K562 (cell line): ENCODE data around the gene FGFRL1. TPM values are rescaled to one million over a fixed set of nuclear protein-coding genes. Genes with fewer than 3 reads are reported as not detected.

Experiments
- BMI1 ChIP-seq: fragments of 150-350 bp; IDR thresholded peaks from 2 replicates; pipeline ENCODE4 v1.6.1; 2014; ENCODE audit warnings: low read length
- CBX2 ChIP-seq: fragments of 200-600 bp; sonication (generic); IDR thresholded peaks from one replicate; pipeline ENCODE4 v1.6.1; 2012; ENCODE audit warnings: mild to moderate bottlenecking, low read length, inconsistent platforms; ENCODE audit not compliant: insufficient read depth, poor library complexity, severe bottlenecking
- FOXM1 ChIP-seq, 2 experiments: fragments of 450-650 bp in 1 of 2; sonication (generic) in 1 of 2; formaldehyde crosslinking in 1 of 2; IDR thresholded peaks; 2 replicates each; pipeline versions ENCODE4 v1.6.1 to v1.9.0; 2017 to 2022; ENCODE audit warnings: low read depth in 2 of 2, mild to moderate bottlenecking in 2 of 2, missing genetic modification reagents in 1 of 2, moderate library complexity in 1 of 2
- GATA2 ChIP-seq: sonication (generic); formaldehyde crosslinking; IDR thresholded peaks from 2 replicates; pipeline ENCODE4 v1.4.0; 2020; ENCODE audit warnings: mild to moderate bottlenecking, missing genetic modification reagents
- HMG20A ChIP-seq: fragments of 450-650 bp; formaldehyde crosslinking; conservative IDR thresholded peaks from 2 replicates; pipeline ENCODE4 v1.4.0; 2020; ENCODE audit warnings: mild to moderate bottlenecking, mixed read lengths
- KAT7 ChIP-seq: sonication (generic); formaldehyde crosslinking; IDR thresholded peaks from 2 replicates; pipeline ENCODE4 v1.8.0; 2022; ENCODE audit warnings: missing genetic modification reagents, mild to moderate bottlenecking, borderline replicate concordance
- KHSRP ChIP-seq: fragments of 450-650 bp; IDR thresholded peaks from 2 replicates; pipeline ENCODE4 v1.6.1; 2017
- MCM2 ChIP-seq: fragments of 450-650 bp; IDR thresholded peaks from 2 replicates; pipeline ENCODE4 v1.6.1; 2017; ENCODE audit warnings: low read depth, mild to moderate bottlenecking
- POLR3A ChIP-seq: IDR thresholded peaks from 2 replicates; pipeline ENCODE4 v1.6.1; 2011; ENCODE audit warnings: borderline replicate concordance, mild to moderate bottlenecking, moderate library complexity; ENCODE audit not compliant: insufficient read length, insufficient read depth; ENCODE audit errors: extremely low read depth
- PPARD ChIP-seq: fragments of 250-450 bp; sonication (Bioruptor Pico); IDR thresholded peaks from 2 replicates; pipeline ENCODE4 v1.8.0; 2022; ENCODE audit warnings: inconsistent platforms, mild to moderate bottlenecking, moderate library complexity
- PTTG1 ChIP-seq: fragments of 450-650 bp; IDR thresholded peaks from 2 replicates; pipeline ENCODE4 v1.6.1; 2016; ENCODE audit warnings: low read depth, mild to moderate bottlenecking, missing genetic modification characterization, missing compliant biosample characterization
- ZBTB1 ChIP-seq: sonication (generic); formaldehyde crosslinking; IDR thresholded peaks from 2 replicates; pipeline ENCODE4 v1.8.1; 2023; ENCODE audit warnings: missing genetic modification reagents, low read depth, mild to moderate bottlenecking, borderline replicate concordance
- ZHX1 ChIP-seq: fragments of 150-350 bp; conservative IDR thresholded peaks from 2 replicates; pipeline ENCODE4 v1.6.1; 2014; ENCODE audit warnings: low read length
- ZNF512 ChIP-seq: IDR thresholded peaks from 2 replicates; pipeline ENCODE4 v1.6.1; 2016; ENCODE audit warnings: missing genetic modification characterization, missing compliant biosample characterization
- ZNF551 ChIP-seq: fragments of 250-450 bp; sonication (Bioruptor Pico); IDR thresholded peaks from 2 replicates; pipeline ENCODE4 v1.5.0; 2021; ENCODE audit warnings: mild to moderate bottlenecking, moderate library complexity
- polyA plus RNA-seq, 8 experiments: library from polyadenylated mRNA; depleted of rRNA in 4 of 8; stranded (reverse) in 5 of 8; unstranded in 3 of 8; fragments of >200 nt; fragmentation: Nextera tagmentation in 2 of 8; fragmentation: Illumina TruSeq in 1 of 8; extraction: Ambion mirVana in 2 of 8; extraction: Trizol in 1 of 8; gene quantifications; 2 replicates each; pipeline versions ENCODE4 v1.2.1 to v1.2.3, GENCODE V29; 2011 to 2014; ENCODE audit warnings: inconsistent platforms in 1 of 8, missing spikeins in 1 of 8
- total RNA-seq, 7 experiments: library from RNA; depleted of rRNA in 6 of 7; stranded (reverse); fragments of >200 nt in 6 of 7; fragmentation: Illumina TruSeq in 2 of 7; extraction: Trizol in 2 of 7; gene quantifications; 2 replicates each; pipeline versions ENCODE4 v1.2.1 to v1.2.3, GENCODE V29; 2011 to 2021; ENCODE audit warnings: low replicate concordance in 1 of 7
- TF ChIP-seq, protein P1 (sequence below): sonication (generic); formaldehyde crosslinking; IDR thresholded peaks from 2 replicates; pipeline ENCODE4 v1.8.0; 2022; ENCODE audit warnings: mild to moderate bottlenecking, low read depth, missing genetic modification reagents
- TF ChIP-seq, protein P2 (sequence below): fragments of 450-650 bp; IDR thresholded peaks from 2 replicates; pipeline ENCODE4 v1.6.1; 2014; ENCODE audit warnings: low read depth, mild to moderate bottlenecking, moderate library complexity, borderline replicate concordance

Gene FGFRL1
- total and polyA plus RNA-seq, 9 of the 15 experiments (the other 6 are each of a cell fraction or from before 2014, with no cell fraction given), result 0.34 to 49.9 (median 14.6) TPM

- TF ChIP-seq, protein P1, sequence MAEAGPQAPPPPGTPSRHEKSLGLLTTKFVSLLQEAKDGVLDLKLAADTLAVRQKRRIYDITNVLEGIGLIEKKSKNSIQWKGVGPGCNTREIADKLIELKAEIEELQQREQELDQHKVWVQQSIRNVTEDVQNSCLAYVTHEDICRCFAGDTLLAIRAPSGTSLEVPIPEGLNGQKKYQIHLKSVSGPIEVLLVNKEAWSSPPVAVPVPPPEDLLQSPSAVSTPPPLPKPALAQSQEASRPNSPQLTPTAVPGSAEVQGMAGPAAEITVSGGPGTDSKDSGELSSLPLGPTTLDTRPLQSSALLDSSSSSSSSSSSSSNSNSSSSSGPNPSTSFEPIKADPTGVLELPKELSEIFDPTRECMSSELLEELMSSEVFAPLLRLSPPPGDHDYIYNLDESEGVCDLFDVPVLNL, result no peak
- TF ChIP-seq ZBTB1 (CRISPR knock-in tag) (peak; percentile 50), PPARD (CRISPR knock-in tag) (no peak), HMG20A (CRISPR knock-in tag) (no peak), KAT7 (CRISPR knock-in tag) (peak; percentile 91), ZHX1 (no peak), ZNF551 (CRISPR knock-in tag) (no peak), ZNF512 (no peak), MCM2 (no peak), FOXM1 (IDR thresholded peaks at IDR 0.05; ENCODE audit: low read depth) (no peak), FOXM1 (CRISPR knock-in tag; IDR thresholded peaks at IDR 0.05; ENCODE audit: low read depth) (0 out of 2 replicates have a peak, but pooled peaks have one; percentile 45), POLR3A (no peak), BMI1 (no peak), CBX2 (no peak), PTTG1 (tag) (no peak), KHSRP (no peak), GATA2 (CRISPR knock-in tag) (no peak)
- TF ChIP-seq, protein P2, sequence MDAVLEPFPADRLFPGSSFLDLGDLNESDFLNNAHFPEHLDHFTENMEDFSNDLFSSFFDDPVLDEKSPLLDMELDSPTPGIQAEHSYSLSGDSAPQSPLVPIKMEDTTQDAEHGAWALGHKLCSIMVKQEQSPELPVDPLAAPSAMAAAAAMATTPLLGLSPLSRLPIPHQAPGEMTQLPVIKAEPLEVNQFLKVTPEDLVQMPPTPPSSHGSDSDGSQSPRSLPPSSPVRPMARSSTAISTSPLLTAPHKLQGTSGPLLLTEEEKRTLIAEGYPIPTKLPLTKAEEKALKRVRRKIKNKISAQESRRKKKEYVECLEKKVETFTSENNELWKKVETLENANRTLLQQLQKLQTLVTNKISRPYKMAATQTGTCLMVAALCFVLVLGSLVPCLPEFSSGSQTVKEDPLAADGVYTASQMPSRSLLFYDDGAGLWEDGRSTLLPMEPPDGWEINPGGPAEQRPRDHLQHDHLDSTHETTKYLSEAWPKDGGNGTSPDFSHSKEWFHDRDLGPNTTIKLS, result peak; percentile 66; the same call in 1 of the 2 replicates
Observed at GRCh38 chr4:986879-987623, 24.4 kb upstream of the FGFRL1 start, which contains the start of gene IDUA (continued).
